Stimulated activated CD8-positive, alpha-beta memory T cell treated with anti-CD3 and anti-CD28 coated beads, Interleukin-4, amount 100 ng/mL, for 24 hours (primary cell): ENCODE data around the gene SKOR2.

Experiments used
- DNase-seq: peaks from one replicate; pipeline ENCODE4 v3.0.0-alpha.2; 2020; ENCODE audit warnings: low read depth

The SKOR2 gene, protein sequence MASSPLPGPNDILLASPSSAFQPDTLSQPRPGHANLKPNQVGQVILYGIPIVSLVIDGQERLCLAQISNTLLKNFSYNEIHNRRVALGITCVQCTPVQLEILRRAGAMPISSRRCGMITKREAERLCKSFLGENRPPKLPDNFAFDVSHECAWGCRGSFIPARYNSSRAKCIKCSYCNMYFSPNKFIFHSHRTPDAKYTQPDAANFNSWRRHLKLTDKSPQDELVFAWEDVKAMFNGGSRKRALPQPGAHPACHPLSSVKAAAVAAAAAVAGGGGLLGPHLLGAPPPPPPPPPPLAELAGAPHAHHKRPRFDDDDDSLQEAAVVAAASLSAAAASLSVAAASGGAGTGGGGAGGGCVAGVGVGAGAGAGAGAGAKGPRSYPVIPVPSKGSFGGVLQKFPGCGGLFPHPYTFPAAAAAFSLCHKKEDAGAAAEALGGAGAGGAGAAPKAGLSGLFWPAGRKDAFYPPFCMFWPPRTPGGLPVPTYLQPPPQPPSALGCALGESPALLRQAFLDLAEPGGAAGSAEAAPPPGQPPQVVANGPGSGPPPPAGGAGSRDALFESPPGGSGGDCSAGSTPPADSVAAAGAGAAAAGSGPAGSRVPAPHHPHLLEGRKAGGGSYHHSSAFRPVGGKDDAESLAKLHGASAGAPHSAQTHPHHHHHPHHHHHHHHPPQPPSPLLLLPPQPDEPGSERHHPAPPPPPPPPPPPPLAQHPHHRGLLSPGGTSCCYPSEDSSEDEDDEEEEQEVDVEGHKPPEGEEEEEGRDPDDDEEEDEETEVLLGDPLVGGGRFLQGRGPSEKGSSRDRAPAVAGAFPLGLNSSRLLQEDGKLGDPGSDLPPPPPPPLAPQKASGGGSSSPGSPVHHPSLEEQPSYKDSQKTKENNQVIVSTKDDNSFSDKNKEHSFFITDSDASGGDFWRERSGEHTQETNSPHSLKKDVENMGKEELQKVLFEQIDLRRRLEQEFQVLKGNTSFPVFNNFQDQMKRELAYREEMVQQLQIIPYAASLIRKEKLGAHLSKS

DNA sequence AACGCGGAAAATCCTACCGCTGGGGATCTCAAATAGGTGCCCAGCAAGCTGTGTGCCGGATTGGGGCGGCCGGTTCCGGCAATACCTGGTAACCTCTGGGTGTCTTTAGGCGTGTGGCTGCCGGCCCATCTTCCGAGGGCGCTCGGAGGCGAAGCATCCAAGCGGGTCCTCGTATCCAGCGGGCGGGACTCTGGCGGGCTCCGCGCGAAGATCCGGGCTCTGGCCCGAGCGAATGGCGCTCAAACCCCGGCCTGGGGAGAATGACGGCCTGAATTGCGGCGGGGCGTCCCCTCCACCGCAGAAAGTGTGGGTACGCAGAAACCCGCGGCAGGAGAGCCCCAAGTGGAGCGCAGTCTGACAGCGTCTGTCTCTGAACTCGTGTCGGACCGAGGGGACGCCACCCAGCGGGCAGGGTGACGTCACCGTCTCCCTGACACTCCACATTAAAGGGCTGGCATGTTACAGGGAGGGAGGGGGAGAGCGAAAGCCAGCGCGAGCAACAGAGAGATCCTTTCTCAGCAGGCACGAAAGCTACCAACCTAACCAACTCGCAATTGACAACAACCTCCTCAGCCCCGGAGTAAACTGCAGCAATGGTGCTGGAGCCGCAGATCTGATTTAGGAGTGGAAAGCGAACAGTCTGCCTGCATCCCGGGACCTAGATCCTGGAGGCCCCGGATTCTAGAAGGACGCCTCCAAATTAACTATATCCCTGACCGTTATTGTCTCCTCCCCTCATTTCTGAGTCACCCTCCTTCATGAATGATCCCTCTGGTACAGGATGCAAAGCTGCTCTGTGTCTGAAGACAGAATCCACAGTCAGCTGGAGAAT lies at the start of gene SKOR2:
TSS of gene SKOR2 (minus strand) at position 372 of the 832 bp plus-strand sequence. CDS start 2,477 bp downstream, outside the sequence.
- DNase-seq: no peak

DNA sequence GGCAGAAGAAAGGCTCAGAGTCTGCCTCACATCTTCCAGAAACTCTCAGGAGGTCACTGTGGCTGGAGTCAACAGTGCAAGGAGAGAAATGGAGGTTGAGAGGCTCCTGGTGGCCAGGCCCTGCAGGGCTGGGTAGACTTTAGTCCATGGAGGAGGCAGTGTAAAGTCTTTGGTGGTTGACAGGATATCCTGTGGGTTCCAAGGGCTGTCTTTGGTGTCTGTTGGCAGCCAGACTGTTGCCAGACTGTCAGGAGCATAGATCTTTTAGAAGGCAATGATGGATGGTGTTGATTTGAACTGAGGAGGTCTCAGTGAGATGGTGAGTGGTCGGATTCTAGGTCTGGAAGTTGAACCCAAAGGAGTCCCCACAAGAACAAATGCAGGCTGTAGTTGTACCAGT lies 45.0 kb upstream of the SKOR2 start:
- no peak for DNase-seq

DNA sequence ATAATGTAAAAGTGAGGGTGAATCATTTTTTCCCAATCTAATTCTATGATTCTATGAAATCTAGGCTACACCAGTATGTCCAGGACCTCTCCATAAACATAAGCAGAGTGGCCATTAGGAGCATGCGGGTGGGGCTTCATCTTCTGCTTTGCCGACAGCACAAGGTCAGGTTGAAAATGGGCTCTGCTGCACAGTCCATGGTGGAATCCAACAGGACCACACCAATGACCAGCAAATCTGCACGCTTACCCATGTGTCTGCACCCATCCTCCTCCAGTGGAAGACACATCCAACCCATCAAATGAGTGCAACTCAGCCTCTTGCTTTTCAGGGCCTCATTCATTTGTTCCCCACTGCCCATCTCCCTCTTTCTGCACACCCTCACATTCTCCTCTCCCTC lies 43.3 kb upstream of the SKOR2 start:
- no peak for DNase-seq

DNA sequence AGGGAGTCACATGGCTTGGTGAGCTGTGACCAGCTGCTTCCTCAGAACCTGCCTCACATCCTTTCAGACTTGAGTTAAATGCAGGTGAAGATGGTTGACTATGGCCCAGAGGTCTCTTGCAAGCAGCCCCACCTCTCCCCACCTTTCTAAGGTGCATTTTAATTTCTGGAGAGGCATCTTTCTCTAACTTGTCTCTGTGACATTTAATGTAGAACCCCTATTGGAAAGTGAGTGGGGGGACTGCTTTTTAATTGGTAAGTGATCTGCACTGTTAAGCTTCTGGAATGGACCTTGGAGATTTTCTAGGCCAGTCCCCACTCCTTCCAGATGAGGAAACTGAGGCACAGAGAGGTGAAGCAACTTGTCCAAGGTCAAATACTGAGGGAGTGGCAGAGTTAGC lies 37.3 kb upstream of the SKOR2 start:
- no peak for DNase-seq

DNA sequence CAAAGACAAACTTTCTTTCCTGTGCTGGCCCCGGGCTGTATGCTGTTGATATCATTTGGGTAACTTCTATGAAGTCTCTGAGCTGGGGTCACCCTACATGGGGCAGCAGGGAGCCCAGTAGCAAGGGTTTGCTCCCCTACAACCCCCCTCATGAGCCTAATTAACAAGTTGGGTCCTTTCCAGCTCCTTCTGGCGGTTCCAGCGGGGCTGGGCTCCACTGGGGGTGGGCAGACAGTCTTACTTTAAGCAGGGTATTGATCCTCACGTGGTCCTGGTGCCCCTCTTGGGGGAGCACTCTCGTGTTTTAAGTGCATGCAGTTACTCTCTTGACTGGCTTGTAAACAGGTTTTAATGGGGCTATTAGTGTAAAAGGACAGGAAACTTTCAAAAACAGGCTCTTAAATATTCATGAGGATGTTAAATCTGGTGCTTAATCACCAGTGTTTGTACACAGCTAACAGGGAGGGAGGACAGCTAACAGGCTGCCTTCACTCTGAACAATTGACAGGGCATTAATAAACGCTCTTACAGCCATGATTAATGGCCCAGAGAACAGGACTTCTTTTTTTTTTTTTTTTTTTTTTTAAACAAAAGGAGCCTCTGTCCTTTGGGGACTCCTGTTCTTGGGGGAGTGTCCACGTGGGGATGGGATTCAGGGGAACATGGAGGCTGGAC lies 36.6 kb upstream of the SKOR2 start:
- DNase-seq: no peak

DNA sequence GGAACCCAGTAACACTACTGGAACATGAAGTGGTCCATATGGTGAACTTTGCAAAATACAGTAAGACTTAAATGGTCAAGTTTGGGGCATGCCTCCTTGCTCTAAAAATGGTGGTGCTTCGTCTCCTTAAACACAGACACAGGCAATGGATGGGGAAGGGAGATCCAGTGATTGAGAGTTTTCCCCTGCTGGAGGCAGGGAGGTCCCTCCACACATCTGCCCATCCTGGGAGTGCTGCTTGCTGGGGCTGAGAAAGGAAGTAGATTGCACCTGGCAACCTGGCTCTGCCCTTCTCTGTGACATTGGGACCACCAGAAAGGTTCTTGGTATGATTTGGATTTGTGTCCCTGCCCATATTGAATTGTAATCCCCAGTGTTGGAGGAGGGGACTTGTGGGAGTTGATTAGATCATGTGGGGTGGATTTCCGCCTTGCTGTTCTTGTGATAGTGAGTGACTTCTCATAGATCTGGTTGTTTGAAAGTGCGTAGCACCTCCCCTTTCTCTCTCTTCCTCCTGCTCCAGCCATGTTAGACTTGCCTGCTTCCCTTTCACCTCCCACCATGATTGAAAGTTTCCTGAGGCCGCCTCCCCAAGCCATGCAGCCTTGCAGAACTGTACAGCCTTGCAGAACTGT lies 35.4 kb upstream of the SKOR2 start:
- DNase-seq: no peak

DNA sequence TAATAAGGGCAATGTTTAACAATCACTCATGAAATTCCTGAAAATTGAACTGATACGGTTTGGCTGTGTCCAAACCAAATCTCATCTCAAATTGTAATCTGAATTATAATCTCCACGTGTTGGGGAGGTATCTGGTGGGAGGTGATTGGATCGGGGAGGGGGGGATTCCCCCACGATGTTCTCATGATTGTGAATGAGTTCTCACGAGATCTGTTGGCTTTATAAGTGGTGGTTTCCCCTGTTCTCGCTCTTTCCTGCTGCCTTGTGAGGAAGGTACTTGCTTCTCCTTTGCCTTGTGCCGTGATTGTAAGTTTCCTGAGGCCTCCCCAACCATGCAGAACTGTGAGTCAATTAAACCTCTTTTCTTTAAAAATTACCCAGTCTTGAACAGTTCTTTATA lies 34.0 kb upstream of the SKOR2 start:
- DNase-seq: no peak

DNA sequence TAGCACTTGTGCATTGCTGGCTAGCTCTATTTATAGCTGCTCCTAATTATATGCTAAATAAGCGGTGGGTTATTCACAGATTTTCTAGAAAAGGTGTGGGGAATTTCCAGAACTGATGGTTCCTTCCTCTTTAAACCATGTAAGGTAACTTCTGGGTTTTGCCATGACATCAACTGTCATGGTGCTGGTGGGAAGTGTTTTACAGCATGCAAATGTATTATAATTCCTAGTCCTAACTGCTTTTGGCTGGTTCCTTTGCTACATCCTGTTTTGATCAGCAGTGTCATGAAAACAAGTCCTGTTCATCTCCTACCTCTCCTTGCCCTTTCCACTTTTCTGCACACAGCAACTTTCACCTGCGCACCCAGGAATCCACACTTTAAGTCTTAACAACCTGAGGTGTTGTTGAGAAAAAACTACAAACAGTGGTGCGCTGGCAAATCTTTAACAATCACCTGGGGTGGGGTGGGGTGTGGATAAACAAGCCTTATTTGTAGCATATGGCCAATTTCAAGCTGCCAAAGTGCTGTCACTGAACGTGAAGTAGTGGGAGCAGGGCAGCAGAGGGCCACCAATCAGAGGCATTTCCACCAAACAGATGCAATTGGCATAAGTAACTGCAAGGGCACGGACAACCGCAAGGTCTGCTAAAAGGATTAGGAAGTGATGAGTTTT lies 33.4 kb upstream of the SKOR2 start:
- no peak for DNase-seq

DNA sequence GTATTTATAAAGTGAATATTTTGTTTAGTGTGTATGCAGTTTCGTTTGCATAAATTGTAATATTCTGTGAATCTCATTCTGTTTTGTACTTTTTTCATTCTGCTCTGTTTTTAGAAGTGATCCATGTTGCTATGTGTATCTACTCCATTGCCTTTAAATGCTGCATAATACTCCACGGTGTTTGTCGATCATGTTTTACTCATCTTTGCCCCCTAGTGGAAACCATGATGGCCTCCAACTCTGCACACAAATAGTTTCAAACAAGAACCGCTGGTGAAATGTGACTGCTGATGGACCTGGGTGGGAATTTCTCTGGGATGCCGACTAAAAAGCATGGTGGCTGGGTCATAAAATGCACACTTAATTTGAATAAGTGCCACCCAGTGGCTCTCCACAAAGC lies 32.0 kb upstream of the SKOR2 start:
- DNase-seq: no peak

DNA sequence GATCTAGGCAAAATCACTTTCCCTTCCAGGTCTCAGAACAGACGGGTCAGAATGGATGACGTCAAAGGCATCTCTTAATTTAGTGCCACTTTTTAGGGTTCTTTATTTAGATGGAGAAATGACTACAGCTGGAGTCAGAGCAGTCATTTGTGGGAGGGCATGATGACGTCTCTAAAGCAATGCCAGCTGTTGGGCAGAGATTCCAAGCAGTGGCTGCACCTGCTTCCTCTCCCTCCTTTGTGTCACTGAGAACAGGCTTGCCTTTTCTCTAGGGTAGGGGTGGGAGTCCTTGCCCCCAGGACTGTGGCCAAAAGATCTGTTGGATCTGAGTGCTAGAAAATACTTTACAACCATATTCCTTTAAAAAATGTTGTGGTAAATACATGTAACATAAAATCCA lies 28.7 kb upstream of the SKOR2 start:
- no peak for DNase-seq

DNA sequence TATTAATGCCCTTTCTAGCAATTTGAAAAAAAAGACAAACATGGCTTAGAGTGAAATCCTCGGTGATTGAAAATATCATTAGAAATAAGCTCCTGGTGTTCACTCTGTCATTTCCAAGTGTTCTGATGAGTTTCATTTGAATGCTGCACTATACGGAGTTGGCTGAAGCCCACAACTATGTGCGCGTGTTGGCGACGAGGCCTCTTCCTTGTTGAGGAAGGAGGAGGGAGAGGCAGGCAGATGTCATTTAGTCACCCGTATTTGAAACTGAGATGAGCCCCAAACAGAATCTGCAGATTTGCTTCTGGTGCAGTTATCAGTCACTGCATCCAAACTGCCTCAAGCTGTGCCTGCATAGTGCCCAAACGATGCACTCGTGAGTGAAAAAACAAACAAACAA lies 23.5 kb upstream of the SKOR2 start:
- no peak for DNase-seq

DNA sequence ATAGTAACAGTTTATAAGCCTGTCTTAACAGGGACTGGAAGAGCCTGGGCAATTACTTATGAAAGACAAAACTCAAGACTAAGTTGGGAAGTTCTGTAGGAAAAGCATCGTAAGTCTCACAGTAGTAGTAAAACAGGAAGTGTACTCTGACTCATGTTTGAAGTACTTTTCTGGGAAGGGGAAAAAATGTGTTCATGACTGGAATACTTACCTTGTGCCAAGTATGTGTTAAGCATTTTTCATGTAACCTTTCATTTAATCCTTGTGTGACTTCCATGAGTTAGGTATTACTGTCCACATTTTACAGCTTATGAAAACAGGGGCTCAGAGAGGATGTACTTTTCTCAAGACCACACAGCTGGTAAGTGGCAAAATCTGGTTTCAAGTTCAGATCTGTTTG lies 13.7 kb upstream of the SKOR2 start:
- DNase-seq: no peak

DNA sequence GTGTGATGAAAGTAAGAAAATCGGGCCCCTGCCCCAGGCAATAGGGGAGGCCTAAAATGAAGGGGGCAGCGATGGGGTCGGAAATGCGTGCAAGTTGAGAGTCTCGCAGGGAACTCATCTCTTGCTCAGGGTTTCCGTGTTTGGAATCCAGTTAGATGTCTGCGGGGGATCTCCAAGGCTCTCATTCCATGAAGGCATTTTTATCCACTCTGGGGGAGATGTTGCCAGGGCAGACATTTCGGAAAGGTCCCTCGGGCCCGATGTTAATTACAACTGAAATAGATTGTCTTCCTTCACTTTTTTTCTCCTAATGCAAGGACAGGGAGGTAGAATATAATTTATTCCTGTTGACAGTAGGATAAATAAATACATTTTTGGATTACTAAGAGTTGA lies 12.8 kb upstream of the SKOR2 start:
- DNase-seq: no peak

DNA sequence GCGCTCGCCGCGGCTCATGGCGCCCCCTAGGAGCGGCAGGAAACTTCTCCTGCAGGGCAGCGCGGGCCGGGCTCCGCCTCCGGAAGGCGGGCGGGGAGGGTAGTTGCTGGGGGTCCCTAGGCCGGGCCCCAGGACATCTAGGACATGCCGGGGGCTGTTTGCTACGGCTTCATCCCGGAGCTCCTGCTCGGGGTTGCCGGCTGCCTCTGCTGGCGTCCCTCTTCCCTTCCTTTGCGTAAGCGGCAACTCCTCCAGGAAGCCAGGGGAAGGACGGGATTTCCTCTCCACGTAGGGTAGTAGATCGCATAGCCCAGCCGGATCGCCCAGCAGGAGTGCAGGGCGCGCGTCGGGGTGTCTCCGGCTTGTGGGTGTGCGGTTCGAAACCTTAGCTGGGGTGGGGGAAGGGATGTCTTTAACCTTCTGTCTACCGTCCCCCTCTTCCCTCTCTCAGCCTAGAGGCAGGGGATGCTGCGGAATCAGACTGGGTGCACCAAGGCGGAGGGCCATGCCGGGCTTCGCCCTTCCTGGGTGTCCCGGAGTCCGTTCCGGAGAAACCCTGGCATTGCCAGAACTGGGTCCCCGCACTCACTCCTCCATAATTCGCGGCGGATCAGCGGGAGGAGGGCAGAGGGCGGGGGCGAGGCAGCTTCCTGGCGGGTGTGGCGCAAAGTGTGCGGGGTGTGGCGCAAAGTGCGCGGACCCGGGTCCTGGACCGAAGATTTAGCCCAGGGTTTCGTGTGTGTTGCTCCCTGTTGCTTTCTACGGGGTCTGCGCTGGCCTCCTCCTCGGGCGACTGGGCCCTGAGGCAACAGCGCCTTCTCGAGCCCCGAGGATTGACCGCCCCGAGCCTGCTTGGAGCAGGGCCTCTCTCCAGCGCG lies 12.2 kb upstream of the SKOR2 start:
- DNase-seq: no peak

DNA sequence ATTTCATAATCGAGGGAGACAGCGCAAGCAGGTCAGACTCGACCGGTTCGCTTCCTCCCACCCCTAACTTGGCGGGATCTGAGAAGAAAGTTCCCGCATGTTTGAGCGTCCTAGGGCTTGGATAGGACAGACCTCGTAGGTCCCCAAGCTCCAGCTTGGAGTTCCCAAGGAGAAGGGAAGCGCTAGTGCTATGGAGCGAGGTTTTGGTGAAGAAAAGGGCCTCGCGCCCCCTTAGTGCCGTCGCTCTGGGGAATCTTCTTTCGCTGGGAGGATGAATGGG lies 11.6 kb upstream of the SKOR2 start:
- no peak for DNase-seq

DNA sequence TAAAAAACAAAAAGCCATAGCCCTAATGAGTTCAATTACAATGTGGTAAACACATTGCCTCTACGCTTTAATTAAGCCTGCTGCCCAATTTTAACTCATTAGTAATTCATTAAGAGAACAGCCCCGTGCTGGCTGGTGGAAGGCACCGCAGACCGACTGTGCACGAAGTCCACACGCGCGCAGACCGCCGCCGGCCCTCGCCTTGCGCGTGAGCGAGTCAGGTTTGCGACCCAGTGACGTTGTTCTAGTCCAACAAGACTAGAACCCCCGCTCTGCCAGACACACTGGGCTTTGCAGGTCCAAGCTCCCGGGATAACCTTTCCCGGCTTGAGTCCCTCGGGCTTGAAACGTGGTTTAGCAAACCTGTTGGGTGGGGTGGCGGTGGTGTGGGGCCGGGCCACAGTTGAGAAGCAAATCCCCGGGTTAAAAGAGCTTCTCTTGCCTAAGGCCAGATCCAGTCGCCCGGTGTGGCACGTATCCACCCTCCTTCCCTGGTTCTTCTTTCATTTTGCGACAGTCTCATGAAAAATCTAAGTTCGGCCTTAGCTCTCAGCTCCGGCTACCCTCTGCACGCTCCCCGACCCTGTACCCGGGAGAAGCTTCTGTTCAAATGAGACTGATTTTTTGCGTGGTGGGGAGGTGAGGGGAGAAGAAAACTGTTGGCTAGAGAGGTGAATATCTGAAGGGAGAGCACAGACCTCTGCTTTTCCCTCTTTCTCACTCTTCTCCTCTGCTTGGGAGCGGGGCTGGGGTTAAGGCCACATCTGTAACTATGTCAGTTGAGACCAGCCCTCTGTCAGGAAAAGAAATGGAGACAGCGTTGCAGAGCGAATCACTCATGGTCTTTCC lies 11.1 kb upstream of the SKOR2 start:
- no peak for DNase-seq

DNA sequence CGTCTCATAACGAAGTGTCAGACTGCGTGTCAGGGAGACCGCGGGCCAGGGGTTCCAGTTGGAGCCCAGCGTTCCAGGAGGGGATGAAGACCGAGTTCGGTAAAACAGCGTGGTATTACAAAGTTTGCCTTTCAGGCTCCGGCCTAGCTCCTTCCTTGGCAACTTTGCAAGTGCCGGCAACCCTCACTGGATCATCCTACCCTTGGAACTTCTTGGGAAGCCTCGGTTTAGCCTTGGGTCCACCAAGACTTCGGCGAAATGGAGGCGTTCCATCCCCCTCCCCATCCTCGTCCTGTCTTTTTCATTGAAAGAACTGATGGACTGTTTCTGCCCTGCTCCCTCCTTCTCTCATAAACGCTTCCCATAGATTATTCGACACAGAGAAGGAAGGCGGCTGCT lies 10.4 kb upstream of the SKOR2 start:
- no peak for DNase-seq

DNA sequence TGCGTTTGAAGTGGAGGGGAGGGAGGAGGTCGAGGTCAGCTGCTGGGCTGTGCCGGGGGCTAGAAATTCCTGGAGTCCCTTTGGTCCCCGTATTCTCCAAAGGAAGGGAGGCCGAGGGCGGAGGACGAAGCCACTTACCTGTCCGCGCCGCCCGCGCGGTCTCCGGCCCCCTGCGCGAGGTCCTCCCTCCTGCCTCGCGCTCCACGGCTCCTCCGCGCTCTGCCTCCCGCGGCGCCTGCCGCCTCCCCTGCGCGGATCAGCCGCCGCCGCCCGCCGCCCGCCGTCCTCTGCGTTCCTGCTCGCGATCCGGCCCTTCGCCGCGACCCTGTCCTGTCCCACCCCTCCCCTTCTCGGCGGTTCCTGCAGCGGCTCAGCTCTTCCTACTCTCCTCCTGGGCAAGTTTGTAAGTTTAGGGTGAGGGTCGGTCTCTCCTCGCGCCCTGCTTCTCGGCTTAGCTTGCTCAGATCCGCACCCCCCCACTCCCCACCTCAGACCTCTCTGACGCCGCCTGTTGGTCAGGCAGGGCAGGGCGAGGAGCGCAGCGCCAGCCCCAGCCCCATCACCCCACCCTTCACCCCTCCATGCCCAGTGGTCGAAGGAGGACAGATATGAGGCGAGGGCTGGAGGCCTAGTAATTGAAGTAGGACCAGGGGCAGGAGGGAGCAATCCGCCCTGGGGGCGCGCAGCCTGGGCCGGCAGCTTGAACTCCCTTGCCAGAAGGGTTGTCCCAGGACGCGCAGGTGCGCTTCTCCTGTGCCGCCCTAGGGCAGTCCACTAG lies 9.7 kb upstream of the SKOR2 start:
- no peak for DNase-seq
